HG02870 (cell line): Measurements from ENCODE around the gene SNRNP25.
"Not testable (repeated sequence)": the region's sequence is repeated elsewhere in the genome, so short reads cannot be mapped to it uniquely, and the experiment has no call there.

Source experiments
- ATAC-seq: cut with Tn5 transposase; IDR thresholded peaks from one replicate; pipeline ENCODE4 v1.9.1; 2021; ENCODE audit warnings: mild to moderate bottlenecking, moderate library complexity; ENCODE audit not compliant: unreplicated experiment

SNRNP25 gene

DNA sequence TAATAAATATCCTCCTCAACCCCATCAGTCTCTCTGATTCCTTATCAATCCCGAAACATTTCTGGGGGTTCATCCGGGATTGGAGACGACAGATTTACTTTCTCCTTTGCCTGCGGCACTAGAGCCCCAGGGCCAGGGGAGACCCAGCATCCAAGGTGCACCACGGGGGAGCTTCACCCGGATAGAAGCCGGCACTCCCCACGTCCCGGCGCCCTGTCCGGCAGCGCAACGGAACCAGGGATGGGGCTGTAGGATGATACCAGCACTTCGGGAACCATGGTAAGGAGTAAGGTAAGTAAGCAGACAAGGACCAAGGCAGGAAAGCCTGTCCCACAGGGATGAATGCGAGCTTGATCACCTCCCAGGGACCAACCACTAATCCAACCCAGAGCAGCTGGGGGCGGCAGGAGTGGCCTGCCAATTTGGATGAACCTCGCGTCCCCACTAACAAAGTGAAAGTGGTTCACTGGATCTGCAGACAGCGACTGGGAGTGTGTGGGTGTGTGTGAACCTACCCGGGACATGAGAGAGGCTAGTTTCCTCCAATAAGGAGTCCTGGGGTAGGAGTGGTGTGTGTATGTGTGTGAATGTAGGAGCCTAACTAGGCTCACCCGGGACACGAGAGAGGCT is 12.1 kb upstream of the SNRNP25 start:
- no peak for ATAC-seq

DNA sequence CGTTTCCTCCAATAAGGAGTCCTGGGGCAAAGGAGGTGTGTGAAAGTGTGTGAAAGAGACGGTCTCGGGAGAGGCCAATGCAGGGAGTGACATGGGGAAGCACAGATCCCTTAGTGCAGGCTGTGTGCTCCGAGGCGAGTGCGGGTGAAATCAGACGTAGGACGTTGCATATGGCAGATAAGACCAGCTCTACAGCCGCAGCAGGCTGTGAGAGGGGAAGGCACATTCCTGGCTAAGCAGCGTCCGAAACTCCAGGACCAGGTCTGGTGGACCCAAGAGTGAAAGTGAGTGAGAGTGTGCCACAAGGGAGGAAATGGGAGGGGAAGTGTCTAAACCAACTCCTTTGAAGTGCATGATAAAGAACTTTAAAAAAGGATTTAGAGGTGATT is 11.6 kb upstream of the SNRNP25 start:
- no peak for ATAC-seq

DNA sequence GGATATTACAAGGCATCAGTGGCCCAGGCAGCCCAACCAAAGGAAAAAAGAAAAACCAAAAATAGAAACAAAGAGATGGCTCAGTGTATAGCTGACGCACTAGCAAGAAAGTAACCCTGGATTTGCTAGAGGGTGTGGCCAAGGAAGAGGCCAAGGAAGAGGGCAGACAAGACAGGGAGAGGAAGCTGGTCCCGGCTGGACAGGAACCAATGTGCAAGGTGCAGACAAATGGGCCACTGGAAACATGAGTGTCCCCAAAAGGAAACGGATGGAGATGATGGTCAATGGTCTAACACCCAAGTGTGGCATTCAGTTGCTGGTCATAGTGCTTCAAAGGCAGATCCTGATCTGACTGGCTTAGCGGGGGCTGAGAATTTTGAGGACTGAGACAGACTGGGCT is 10.9 kb upstream of the SNRNP25 start:
- no peak for ATAC-seq

DNA sequence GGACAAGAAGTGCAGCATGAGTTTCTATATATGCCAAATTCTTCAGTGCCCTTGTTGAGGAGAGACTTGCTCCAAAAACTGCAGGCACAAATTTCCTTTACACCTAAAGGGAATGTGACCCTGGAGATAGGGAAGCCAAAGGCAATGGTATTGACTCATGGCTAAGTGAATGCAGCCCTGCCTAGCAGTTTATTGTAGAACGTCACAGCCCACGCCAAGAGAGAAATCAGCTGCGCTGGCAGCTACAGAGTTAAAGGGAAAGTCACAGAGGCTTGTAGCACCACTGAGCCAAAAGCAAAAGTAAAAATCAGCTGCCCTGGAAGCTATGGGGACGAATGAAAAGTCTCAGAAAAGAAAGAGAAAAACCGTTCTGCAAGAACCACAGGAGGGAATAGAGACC is 10.3 kb upstream of the SNRNP25 start:
- no peak for ATAC-seq

DNA sequence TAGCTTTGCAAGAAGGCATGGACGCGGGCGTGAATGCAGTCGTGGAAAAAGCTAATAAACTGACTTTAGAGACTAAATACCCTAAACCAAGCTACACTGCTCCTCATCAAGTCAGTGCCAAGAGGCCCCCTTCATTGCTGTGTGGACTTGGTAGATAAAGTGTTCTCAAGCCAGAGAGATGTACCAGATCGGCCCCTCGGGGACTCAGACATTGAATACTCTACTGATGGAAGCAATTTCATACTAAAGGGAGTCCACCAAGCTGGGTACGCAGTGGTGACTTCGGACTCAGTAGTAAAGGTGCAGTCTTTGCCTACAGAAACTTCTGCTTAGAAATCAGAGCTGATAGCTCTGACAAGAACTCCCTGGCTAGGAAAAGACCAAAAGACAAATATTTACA is 9.0 kb upstream of the SNRNP25 start:
- ATAC-seq, result no peak

DNA sequence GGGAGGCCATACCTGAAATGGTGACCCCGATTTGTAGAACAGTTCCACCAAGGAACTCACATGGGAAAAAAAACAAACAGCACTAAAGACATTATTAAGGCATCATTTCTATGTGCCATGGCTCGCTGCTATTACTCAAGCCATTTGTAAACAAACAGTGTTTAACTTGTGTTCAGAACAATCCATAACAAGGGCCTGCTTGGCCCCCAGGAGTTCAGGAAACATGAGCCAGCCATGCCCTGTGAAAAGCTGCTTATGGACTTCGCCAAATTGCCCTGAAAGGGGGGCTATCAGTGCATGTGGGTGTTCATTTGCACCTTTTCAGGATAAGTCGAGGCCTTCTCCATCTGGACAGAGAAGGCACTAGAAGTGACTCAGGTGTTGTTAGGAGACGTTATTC is 8.2 kb upstream of the SNRNP25 start:
- no peak for ATAC-seq

DNA sequence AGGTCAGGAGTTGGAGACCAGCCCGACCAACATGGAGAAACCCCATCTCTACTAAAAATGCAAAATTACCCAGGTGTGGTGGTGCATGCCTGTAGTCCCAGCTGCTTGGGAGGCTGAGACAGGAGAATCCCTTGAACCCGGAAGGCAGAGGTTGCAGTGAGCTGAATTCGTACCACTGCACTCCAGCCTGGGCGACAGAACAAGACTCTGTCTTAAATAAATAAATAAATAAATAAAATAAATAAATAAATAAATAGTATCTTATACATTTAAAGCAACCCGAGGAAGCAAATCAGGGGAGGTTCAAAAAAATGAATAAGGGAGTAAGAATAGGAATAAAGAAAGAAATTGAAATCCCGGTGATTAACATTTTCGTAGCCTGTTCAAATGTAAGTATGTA is 7.1 kb upstream of the SNRNP25 start:
- not testable (repeated sequence) for ATAC-seq

DNA sequence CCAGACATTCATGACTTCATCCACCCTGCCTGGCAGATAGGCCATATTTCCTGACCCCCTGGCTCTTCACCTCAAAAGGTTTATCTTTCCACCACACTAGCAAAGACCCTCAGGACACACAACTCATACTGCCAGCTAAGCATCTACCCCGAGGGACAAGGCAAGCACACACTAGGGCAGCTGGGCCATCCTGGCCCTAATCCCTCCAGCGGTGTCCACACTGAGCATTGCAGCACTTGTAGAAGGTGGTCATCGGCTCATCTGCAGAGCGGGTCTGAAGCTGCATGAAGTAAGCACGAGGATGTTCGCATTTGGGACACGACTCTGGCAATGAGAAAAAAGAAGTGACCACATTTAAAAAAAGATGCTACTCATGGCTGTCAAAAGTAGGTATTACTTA is 6.4 kb upstream of the SNRNP25 start:
- ATAC-seq, result no peak

DNA sequence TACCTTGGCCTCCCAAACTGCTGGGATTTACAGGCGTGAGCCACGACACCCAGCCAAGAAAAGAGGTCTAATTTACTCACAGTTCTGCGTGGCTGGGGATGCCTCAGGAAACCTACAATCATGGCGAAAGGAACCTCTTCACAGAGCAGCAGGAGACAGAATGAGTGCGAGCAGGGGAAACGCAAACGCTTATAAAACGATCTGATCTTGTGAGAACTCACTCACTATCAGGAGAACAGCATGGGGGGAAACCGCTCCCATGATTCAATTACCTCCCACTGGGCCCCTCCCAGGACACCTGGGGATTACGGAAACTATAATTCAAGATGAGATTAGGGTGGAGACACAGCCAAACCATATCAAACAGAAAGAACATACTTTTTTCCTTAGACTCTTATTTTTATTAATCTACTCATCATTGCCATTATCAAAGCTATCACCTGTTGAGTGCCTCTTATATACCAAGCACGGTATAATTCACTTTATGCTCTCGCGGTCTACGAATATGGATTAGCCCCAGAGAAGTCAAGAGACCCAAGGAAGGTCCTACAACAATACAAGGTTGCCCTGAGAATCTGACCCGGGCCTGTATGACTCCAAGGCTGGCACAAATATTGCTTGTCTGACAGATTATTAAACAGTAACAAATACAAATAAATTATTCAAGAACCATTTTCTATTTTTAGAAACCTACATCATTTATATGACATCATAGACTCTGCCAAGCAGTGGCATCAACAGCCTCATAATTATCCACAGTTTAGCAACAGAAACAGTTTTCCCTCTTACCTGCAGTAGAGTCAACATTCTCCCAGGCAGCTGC is 2.6 kb upstream of the SNRNP25 start:
- ATAC-seq, result no peak

DNA sequence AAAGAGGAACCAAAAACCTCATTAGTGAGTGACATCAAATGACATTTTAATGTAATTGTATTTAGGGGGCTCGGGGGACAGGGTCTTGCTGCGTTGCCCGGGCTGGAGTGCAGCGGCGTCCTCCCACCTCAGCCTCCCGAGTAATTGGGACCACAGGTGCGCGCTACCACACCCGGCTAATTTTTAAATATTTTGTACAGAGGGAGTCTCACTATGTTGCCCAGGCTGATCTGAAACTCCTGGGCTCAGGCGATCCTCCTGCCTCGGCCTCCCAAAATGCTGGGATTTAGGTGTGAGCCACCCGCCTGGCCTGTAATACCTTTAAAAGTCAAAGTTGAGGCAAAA is 581 bp downstream of the SNRNP25 start:
- ATAC-seq, result no peak

DNA sequence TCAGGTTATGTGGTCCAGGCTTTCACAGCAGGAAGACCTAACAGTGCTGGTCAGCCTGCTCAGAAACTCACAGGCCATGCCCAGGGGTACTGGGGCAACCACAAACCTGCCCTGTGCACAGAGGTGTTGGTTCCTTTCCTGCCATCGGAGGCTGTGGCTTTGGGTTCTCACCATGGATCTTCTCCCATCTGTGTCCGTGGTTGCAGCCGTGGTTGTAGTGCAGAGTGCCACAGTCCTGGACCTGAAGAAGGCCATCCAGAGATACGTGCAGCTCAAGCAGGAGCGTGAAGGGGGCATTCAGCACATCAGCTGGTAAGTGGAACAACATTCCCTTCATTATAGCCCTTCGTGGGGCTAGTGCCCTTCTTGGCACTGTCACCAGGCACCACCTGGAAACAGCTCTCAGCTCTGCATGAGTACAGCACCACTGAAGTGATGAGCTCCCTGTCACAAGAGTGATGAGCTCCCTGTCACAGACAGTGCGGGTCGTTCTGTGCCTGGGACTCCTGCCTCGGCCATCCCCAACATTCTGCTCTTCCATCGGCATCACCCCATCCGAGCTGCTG is 2.0 kb downstream of the SNRNP25 start:
- ATAC-seq, result no peak

DNA sequence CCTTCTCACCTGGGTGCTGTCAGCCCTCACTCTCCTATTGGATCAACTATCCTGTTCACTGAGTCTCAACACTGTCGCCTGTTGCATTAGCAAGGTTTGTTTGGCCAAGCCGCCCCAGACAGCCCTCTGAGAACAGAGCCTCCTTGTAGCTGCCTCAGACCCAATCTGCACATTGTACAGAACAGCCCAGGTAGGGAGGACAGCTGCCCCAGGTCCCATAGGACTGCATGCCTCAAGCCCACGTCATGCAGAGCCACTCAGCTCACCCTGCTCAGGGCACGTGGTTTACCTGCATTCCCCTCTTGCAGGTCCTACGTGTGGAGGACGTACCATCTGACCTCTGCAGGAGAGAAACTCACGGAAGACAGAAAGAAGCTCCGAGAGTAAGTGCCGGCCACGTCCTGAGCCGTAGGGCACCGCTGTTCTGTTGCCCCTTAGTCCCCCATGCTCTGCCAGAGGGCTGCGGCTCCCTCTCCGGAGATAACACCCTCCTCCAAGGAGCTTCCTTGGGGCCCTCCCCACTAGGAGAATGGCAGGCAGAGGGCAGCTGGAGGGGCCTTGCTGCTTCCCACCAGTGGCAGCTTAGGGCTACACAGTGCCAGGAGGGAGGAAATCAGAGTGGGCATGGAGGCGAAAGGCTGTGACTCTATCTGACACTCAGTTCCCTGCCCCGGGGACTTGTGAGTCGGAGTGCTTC is 2.8 kb downstream of the SNRNP25 start:
- no peak for ATAC-seq

DNA sequence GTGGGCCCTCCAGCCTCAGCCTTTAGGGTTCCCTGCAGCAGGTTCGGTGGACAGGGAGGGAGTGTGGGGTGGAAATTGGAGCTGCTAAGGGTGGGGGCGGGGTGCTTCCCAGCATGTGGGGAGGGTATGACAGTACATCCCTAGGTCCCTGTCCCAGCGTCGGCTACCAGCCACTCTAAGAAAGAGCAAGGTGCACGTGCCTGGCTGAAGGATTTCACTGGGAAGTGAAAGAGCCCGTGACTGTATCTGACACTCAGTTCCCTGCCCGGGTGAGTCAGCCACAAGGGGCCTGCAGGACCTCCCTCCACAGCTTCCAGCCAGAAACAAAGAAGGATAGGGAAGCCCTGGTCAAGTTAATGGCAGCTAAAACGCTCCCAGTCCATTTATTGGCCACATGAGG is 4.1 kb downstream of the SNRNP25 start:
- ATAC-seq, result no peak

DNA sequence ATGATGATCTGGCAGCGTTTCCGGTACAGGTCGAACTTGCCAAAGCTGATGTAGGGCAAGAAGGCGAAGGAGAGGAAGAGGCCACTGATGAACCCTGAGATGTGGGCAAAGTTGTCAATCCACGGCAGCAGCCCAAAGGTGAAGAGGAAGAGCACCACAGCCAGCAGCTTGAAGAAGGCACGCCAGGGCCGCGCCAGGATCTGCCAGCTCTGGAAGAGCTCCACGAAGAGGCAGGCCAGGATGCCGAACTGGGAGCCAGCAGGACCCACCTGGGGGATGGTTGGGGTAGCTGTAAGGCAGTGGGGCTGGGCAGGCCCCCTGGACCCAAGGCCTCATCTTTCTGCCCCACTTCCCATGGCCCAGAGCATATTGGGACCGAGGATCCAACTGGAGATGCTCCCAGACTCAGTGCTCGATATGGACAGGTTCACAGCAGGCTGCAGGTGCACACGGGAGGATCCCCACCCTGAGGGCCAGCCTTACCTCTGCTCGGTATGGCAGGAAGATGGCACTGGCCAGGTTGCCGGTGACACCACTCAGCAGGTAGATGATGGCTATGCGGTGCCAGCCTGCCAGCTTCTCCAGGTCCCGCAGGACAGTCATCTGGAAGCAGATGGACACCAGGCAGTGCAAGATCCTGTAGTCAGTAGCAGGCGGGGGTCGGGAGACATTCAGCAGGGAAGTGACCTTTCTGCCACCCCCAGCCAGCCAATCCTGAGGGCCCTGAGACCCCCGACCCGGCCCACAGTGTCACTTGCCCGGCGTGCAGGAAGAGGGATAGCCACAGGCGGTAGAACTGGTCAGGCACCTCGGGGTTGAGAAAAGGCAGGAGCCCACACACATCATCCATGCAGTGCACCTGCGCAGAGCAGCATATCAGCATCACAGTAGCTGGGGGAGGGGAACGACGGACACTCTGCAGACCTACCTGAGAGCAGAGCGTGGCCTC is 5.1 kb downstream of the SNRNP25 start:
- ATAC-seq, result no peak

DNA sequence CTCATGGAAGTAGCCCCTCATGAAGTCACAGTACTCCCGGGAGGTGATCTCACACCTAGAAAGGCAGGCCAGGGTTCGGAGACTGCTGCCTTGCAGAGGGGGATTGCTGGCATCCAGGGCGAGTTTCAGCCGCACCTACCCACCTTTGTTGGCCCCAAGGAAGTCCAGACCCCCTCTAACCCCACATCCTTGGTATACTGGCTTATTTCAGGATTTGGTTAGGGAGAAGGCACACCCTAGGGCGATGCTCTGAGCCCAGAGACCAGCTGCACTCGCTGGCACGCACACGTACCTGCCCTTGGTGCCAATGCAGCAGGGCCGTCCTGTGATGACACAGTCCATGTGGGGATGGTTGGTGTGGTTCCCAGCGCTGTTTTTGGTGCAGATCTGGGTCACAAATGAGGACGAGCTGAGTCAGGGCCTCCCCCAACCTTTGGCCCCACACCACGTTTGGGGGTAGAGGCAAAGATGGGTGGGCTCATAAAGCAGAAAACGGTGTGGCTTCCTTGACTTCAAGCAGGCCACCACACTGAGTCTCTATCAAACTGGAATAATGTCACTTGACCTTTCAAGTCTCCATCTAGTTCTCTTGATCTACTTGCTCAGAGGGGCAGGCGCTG is 5.9 kb downstream of the SNRNP25 start:
- ATAC-seq, result no peak

DNA sequence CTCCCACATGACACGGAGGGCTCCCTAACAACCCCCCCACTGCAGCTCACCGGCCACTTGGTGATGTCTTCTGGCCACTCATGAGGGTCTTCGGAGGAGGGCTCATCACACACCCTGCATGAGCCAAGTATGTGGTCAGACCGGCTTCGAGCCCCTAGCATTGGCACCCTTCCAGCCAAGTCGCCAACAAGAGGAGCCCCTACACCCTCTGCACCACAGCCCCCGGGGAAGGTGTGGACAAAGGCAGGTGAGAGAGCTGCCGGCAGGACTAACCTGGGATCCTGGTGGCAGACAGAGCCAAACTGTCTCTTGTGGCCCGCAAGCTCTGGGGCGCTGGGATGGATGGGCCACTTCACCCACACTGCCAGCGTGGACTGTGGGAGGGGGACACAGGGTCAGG is 6.5 kb downstream of the SNRNP25 start:
- ATAC-seq, result no peak

DNA sequence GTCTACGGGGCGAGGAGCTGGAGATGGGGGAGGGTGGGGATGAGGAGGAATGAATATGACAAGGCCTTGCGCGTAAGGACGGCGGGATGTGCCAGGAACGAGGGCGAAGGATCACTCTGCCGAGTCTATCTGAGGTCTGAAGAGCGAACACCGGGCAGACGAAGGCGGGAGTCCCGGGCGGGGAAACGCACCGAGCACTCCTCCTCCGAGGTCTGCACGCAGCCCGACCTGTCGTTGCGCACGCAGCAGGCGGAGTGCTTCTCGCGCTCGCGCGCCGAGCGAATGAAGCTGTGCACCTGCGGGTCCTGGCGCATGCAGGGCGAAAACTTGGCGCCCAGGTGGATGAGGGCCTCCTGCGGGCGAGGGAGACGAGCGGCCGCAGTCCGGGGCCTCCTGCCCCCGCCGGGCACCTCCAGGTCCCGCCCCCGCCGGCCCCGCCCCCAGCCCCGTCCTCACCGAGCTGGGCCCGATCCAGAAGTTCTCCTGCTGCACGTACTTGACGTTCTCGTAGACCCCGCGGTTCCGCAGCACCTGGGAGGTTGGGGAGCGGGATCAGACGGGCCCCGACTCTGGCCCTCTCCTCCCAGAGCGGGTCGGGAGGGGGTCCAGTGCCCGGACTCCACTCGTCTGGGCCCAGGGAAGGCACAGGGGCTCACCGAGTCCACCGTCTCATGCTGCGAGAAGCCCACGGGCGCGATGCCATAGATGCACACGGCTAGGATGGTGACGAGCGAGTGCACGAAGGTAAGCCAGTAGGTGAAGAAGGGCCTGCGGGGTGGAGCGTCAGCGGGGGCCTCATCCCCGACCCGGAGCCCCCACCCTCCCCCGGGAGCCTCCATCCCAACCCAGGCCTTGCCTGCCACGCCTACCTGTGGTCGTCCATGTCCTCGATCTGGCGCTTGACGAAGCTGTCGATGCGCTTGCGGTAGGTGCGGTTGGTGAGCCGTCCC is 7.6 kb downstream of the SNRNP25 start:
- no peak for ATAC-seq

DNA sequence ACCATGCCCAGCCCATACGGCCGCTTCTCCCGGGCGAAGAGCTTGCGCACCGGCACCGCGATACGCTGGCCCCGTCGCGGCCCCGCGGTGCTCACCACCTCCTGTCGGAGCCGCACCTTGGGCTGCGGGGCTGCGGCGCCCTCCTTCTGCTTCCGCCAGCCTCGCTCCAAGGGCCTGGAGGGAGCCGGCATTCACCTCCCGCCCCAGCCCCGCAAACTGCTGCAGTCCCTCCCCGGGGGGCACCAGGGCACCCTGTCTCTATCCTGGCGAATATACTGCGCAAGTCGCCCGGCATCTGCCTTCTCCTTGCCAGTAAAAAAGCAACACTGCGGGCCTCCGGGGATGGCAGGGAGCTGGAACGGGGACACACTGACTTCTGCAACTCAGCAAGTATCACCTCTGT is 8.3 kb downstream of the SNRNP25 start:
- ATAC-seq, result no peak

DNA sequence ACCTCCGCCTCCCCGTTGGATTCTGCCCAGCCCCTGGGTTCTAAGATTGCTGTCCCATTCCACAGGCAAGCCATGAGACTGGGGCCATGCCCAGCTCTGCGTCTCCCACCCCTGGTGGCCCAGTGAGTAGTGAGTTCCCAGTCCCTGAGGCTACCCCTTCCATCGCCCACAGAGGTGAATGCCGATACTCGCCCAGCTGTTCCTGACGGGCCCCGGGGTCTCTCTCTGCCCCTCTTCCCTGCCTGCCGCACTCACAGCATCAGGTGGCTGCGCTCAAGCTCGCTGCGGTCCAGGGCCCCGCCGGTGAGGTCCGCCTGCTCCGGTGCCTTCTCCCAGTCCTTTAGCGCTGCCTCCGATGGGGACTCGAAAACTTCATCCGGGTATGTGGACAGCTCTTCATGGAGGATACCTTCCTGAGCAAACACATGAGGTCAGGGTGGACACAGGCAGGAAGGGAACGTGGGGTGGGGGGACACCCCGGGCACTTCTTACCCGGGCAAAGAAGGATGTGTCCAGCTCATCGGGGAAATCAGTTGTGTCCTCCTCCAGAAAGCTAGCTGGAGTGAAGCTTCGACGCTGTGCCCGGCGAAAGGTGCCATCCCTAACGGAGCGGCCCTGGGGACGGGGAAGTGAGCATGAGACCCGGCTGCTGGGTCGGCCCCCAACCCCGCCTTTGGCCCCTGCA is 8.8 kb downstream of the SNRNP25 start:
- no peak for ATAC-seq
